ENCODE measurements around the gene COPZ1. TPM values are rescaled to one million over a fixed set of nuclear protein-coding genes. Genes with fewer than 3 reads are reported as not detected.

Gene COPZ1
- total and polyA plus RNA-seq, 2 experiments from 2014 or later = 164 to 207 TPM

DNA sequence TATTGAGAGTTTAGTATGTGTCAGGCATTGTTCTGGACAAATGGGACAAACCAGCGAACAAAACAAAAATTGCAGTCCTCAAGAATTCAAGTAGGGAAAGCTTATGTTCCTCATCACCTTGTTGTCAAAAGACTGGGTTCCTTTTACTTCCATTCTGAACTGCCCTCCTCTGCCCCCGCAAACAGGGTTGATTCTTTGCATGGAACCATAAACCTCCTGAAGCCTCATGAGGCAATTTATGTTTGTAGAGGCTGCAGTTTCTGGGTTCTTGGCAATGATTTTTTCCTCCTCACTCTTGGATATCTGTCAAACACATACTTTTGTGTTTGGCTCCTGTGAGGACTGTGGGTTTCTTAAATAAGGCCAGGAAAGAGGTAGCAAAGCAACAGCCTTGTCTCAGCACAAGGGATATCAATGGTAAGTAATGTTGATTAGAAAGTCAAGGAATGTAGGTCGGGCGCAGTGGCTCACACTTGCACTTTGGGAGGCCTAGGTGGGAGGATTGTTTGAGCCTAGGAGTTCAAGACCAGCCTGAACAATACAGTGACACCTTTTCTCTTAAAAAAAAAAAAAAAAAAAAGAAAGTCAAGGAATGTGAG is 13.9 kb downstream of the COPZ1 start:
- TF ChIP-seq, protein P1, sequence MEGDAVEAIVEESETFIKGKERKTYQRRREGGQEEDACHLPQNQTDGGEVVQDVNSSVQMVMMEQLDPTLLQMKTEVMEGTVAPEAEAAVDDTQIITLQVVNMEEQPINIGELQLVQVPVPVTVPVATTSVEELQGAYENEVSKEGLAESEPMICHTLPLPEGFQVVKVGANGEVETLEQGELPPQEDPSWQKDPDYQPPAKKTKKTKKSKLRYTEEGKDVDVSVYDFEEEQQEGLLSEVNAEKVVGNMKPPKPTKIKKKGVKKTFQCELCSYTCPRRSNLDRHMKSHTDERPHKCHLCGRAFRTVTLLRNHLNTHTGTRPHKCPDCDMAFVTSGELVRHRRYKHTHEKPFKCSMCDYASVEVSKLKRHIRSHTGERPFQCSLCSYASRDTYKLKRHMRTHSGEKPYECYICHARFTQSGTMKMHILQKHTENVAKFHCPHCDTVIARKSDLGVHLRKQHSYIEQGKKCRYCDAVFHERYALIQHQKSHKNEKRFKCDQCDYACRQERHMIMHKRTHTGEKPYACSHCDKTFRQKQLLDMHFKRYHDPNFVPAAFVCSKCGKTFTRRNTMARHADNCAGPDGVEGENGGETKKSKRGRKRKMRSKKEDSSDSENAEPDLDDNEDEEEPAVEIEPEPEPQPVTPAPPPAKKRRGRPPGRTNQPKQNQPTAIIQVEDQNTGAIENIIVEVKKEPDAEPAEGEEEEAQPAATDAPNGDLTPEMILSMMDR (IDR thresholded peaks at IDR 0.05; ENCODE audit: poor library complexity) = no peak
- TF ChIP-seq EZH2 (IDR thresholded peaks at IDR 0.05; ENCODE audit: borderline replicate concordance) (no peak), EZH2phosphoT487 (IDR thresholded peaks at IDR 0.05; ENCODE audit: low read depth, severe bottlenecking, unreplicated experiment) (no peak)
- no peak for DNase-seq (ENCODE audit: low spot score)
- peak overlapping the region; percentile 0 for H3K27ac ChIP-seq
- H3K4me1 ChIP-seq (ENCODE audit: insufficient read depth) = peaks cover 36% of the 10 kb centered on the region
- no peak overlapping the region for H3K4me3 ChIP-seq
- H3K9me2 ChIP-seq (replicated peaks; ENCODE audit: insufficient read depth) = no peaks in the 10 kb centered on the region
- 86% methylated on average over 4 of the region's 4 CpGs for WGBS (ENCODE audit: low lambda C conversion rate, missing lambda C conversion rate)
- peaks cover 27% of the 10 kb centered on the region for H4K20me1 ChIP-seq (ENCODE audit: insufficient read depth, poor library complexity, severe bottlenecking)
- H2AFZ ChIP-seq = no peak overlapping the region
- no peaks in the 10 kb centered on the region for H3K27me3 ChIP-seq
- H3K9me3 ChIP-seq (ENCODE audit: low read depth) = no peaks in the 10 kb centered on the region
- H3K79me2 ChIP-seq = peaks cover 60% of the 10 kb centered on the region
- peaks cover 4% of the 10 kb centered on the region for H3K36me3 ChIP-seq (replicated peaks; ENCODE audit: insufficient read depth, low read depth)
- H3K4me2 ChIP-seq = no peak overlapping the region

DNA sequence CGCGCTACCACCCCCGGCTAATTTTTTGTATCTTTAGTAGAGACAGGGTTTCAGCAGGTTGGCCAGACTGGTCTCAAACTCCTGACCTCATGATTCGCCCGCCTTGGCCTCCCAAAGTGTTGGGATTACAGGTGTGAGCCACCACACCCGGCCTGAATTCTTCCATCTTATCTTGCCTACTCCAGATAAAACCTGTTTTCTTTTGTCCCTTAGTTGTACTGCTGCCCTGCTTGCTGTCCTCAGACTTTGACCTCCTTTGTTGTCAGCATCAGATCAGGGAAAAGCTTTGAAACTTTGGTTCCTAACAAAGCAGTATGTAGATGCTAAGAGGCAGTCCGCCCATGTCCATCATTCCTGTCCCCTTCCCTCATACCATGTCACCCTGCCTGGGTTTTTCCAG is 15.9 kb downstream of the COPZ1 start:
- peak overlapping the region; percentile 55 for H3K27ac ChIP-seq
- TF ChIP-seq EZH2phosphoT487 (IDR thresholded peaks at IDR 0.05; ENCODE audit: low read depth, severe bottlenecking, unreplicated experiment) (no peak), EZH2 (IDR thresholded peaks at IDR 0.05; ENCODE audit: borderline replicate concordance) (no peak)
- TF ChIP-seq, protein P1 (IDR thresholded peaks at IDR 0.05; ENCODE audit: poor library complexity) = no peak
- WGBS (ENCODE audit: low lambda C conversion rate, missing lambda C conversion rate) = 71% methylated on average over 7 of the region's 7 CpGs
- no peaks in the 10 kb centered on the region for H3K9me2 ChIP-seq (replicated peaks; ENCODE audit: insufficient read depth)
- no peak overlapping the region for H3K4me3 ChIP-seq
- no peaks in the 10 kb centered on the region for H3K27me3 ChIP-seq
- DNase-seq (ENCODE audit: low spot score) = no peak
- no peaks in the 10 kb centered on the region for H3K9me3 ChIP-seq (ENCODE audit: low read depth)
- peaks cover 36% of the 10 kb centered on the region for H3K4me1 ChIP-seq (ENCODE audit: insufficient read depth)
- H3K4me2 ChIP-seq = no peak overlapping the region
- H3K79me2 ChIP-seq = peaks cover 40% of the 10 kb centered on the region
- peaks cover 4% of the 10 kb centered on the region for H3K36me3 ChIP-seq (replicated peaks; ENCODE audit: insufficient read depth, low read depth)
- H4K20me1 ChIP-seq (ENCODE audit: insufficient read depth, poor library complexity, severe bottlenecking) = peaks cover 26% of the 10 kb centered on the region
- no peak overlapping the region for H2AFZ ChIP-seq

DNA sequence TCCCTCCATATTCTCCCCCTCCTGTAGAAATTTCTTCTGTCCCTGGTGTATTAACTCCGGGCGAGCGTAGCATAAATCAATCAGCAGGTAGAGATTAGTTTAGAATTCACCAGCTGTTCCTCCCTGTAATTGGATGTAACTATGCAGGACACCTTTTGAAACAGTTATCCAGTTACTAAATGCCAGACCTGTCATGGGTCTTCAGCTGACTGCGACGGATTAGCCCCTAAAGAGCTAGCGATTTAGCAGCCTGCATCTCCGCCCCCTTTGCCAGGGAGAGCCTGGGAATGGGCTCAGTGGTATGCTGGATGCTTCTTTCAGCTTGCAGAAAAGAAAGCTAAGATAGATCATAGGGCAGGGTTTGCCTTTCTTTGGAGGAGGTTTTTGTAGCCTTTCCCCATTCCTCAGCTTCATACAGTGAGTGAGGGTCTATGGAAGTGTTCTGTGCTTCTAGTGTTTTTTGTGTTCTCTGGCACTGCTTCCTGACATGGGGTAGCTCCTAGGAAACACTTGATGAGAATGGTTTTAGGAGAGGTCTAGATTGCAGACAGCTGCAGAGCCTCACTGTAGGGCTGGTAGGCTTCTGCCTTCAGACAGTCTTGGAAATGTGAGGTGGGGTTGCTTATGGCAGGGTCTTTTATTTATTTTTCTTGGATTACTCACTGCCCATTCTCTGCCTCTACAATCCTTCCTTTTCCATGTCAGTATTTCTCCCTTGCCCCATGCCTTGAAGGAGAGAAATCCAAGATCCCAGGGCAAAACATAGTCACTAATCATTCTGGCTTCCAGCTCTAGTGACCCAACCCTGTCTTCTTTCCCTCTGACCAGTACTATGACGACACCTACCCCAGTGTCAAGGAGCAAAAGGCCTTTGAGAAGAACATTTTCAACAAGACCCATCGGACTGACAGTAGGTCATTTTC is 16.7 kb downstream of the COPZ1 start:
- Histone ChIP-seq H4K20me1 (ENCODE audit: insufficient read depth, poor library complexity, severe bottlenecking) (peaks cover 26% of the 10 kb centered on the region), H3K4me3 (no peak overlapping the region), H3K27me3 (no peaks in the 10 kb centered on the region), H3K79me2 (peaks cover 36% of the 10 kb centered on the region), H3K9me2 (replicated peaks; ENCODE audit: insufficient read depth) (no peaks in the 10 kb centered on the region), H3K36me3 (replicated peaks; ENCODE audit: insufficient read depth, low read depth) (peaks cover 4% of the 10 kb centered on the region), H3K9me3 (ENCODE audit: low read depth) (no peaks in the 10 kb centered on the region), H3K4me1 (ENCODE audit: insufficient read depth) (peaks cover 35% of the 10 kb centered on the region), H2AFZ (no peak overlapping the region), H3K4me2 (no peak overlapping the region), H3K27ac (peak overlapping the region; percentile 55)
- no peak for DNase-seq (ENCODE audit: low spot score)
- TF ChIP-seq EZH2 (IDR thresholded peaks at IDR 0.05; ENCODE audit: borderline replicate concordance) = no peak
- TF ChIP-seq EZH2phosphoT487 (IDR thresholded peaks at IDR 0.05; ENCODE audit: low read depth, severe bottlenecking, unreplicated experiment) = no peak
- TF ChIP-seq, protein P1 (IDR thresholded peaks at IDR 0.05; ENCODE audit: poor library complexity) = no peak
- 47% methylated on average over 9 of the region's 9 CpGs for WGBS (ENCODE audit: low lambda C conversion rate, missing lambda C conversion rate)
